WI38 (cell line): ENCODE measurements around the gene CHRM1.

Experiments used
- H3K4me3 ChIP-seq: 2 replicates; pipeline ENCODE4 v1.5.1; 2011; ENCODE audit warnings: low read depth, mild to moderate bottlenecking, control low read depth, low read length
- TF ChIP-seq, protein P1 (sequence below): IDR thresholded peaks from 2 replicates; pipeline ENCODE4 v1.5.1; 2012; ENCODE audit warnings: low read depth, mild to moderate bottlenecking, control low read depth, low read length

Gene CHRM1

DNA sequence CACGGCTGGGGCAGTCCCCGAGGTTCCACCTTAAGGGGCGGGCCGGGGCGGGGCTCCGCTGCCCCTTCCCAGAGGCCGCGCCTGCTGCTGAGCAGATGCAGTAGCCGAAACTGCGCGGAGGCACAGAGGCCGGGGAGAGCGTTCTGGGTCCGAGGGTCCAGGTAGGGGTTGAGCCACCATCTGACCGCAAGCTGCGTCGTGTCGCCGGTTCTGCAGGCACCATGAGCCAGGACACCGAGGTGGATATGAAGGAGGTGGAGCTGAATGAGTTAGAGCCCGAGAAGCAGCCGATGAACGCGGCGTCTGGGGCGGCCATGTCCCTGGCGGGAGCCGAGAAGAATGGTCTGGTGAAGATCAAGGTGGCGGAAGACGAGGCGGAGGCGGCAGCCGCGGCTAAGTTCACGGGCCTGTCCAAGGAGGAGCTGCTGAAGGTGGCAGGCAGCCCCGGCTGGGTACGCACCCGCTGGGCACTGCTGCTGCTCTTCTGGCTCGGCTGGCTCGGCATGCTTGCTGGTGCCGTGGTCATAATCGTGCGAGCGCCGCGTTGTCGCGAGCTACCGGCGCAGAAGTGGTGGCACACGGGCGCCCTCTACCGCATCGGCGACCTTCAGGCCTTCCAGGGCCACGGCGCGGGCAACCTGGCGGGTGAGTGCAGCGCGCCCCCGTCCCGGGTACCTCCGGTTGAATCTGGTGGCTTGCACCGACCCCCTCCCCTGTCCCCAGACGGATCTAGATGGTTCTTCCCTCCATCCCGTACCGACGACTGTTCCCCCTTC, 40.2 kb downstream of the CHRM1 start, which contains the start of gene SLC3A2:
SLC3A2 (plus strand) TSS at position 94 of the 776 bp plus-strand sequence; CDS start at position 222, 128 bp downstream.
- peak within 1 kb of the TSS; percentile 98 for H3K4me3 ChIP-seq
- TF ChIP-seq, protein P1, sequence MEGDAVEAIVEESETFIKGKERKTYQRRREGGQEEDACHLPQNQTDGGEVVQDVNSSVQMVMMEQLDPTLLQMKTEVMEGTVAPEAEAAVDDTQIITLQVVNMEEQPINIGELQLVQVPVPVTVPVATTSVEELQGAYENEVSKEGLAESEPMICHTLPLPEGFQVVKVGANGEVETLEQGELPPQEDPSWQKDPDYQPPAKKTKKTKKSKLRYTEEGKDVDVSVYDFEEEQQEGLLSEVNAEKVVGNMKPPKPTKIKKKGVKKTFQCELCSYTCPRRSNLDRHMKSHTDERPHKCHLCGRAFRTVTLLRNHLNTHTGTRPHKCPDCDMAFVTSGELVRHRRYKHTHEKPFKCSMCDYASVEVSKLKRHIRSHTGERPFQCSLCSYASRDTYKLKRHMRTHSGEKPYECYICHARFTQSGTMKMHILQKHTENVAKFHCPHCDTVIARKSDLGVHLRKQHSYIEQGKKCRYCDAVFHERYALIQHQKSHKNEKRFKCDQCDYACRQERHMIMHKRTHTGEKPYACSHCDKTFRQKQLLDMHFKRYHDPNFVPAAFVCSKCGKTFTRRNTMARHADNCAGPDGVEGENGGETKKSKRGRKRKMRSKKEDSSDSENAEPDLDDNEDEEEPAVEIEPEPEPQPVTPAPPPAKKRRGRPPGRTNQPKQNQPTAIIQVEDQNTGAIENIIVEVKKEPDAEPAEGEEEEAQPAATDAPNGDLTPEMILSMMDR: peak; percentile 40; the same call in 1 of the 2 replicates

DNA sequence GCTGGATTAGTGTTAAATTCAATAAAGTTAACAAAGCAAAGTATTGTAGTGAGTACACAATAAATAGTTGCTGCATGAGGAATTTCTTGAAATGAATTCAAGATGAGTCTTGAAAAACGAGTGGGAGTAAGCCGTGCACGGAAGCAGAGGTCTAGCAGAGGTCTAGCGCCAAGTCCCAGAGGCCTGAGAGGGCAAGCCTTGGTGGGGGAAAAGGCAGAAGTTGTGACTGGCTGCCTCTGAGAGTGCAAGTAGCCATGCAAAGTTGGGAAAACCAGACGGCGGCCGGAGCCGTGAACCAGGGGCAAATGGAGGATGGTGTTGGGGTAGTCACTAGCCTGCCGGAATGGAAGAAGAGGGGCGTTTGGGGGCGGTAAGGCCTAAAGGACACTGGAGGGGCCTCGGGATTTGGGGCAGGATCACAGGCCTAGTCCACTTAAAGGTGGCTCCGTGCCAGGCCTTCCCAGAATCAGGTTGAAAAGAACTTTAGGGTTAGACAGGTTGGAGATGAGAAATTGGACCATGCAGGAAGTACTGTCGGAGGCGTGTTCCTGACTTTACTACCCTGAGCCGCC, 40.8 kb downstream of the CHRM1 start:
- TF ChIP-seq, protein P1: no peak
- peak overlapping the region; percentile 98 for H3K4me3 ChIP-seq

DNA sequence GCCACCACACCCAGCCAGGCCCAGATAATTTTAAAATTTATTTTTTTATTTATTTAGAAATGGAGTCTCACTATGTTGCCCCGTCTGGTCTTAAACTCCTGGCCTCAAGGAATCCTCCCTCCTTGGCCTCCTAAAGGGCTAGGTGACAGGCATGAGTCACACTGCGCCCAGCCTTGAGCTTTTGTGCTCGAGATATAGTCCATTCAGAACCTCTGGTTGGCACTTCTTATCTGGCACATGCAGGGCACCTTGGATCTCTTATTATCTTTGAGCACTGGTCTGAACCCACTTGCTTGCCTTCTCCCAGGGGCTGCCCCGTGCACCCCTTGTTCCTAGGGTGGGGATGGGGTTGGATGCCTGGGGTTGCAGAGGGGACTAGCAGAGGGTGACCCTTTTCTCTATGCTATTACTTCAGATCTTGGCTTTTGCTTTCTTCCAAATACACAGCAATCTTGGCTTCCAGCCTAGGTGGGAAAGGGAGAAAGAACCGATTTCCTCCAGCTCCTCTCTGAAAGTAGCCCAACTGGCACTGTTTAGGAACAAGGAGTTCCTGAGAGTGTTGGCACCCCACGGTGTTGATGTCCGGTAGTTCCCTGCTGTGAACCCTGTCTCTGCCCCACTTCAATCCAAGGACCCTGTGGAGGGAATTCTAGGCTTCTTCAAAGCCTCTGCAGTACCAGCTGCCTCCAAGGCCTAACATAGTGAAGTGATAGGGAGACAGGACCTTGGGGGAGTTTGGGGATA, 41.8 kb downstream of the CHRM1 start:
- peak overlapping the region; percentile 98 for H3K4me3 ChIP-seq
- TF ChIP-seq, protein P1: no peak

DNA sequence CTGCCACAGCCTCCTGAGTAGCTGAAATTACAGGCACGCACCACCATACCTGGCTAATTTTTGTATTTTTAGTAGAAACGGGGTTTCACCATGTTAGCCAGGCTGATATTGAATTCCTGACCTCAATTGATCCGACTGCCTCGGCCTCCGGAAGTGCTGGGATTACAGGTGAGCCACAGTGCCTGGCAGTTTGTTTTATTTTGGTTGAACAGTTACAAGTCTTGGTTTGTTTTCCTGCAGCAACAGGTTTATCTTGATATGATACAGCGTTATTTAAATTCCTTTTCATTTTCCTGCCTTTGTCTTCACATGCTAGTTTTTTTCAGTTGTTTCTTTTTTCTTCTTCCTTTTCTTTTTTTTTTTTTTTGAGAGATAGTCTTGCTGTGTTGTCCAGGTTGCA, 44.5 kb downstream of the CHRM1 start:
- TF ChIP-seq, protein P1: no peak
- H3K4me3 ChIP-seq: no peak overlapping the region

DNA sequence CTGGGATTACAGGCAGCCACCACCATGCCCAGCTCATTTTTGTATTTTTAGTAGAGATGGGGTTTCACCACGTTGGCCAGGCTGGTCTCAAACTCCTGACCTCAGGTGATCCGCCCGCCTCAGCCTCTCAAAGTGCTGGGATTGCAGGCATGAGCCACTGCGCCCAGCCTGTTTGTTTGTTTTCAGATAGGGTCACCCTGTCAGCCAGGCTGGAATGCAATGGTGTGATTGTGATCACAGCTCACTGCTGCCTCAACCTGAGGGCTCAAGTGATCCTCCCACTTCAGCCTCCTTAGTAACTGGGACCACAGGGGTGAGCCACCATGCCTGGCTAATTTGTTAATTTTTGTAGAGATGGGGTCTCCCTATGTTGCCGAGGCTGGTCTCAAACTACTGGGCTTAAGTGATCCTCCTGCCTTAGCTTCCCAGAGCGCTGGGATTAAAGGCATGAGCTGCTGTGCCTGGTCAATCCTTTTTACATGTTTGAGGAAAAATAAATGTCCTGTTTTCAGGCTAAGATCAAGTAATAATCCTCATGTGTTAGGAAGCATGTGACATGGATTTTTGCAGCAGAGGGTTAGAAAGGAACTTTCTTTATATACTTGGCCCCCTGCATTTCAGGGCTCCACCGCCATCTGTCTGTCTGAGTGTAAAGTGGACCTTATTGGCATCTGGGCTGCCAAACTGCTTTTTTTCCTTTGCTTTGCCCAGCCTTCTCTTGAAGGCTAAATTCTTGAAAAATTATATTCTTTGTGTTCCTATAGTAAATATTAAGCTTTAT, 45.3 kb downstream of the CHRM1 start:
- TF ChIP-seq, protein P1: no peak
- H3K4me3 ChIP-seq: no peak overlapping the region

DNA sequence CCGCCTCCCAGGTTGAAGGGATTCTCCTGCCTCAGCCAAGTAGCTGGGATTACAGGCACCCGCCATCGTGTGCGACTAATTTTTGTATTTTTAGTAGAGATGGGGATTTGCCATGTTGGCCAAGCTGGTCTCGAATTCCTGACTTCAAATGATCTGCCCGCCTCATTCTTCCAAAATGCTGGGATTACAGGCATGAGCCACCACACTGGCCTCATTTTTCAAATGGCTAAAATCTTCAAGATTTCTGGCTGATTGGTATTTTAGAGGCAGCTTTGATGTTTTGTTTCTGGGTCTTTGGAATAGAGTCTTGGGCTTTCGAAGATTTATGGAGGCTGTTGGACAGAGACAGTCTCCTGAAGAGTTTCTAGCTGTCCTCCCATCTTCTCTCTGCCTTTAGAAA, 46.3 kb downstream of the CHRM1 start:
- no peak overlapping the region for H3K4me3 ChIP-seq
- TF ChIP-seq, protein P1: no peak
